GM19193 (cell line): ENCODE measurements around the gene CEP120.

Experiments
- POLR2A ChIP-seq: IDR thresholded peaks from 4 replicates; pipeline ENCODE4 v1.6.1; 2011; ENCODE audit not compliant: insufficient read depth, insufficient read length; ENCODE audit errors: extremely low read depth

The CEP120 gene

GRCh38 chr5:123423278-123424149 lies at the start of gene CEP120:
TSS of gene CEP120 (minus strand) at chr5:123423403. CDS start at chr5:123422998, 405 bp downstream.
- peak; percentile 94 for TF ChIP-seq POLR2A

- no peak for TF ChIP-seq POLR2A
Measured at GRCh38 chr5:123472150-123472924, 49.1 kb upstream of the CEP120 start.

GRCh38 chr5:123471385-123471784 lies 48.2 kb upstream of the CEP120 start:
- no peak for TF ChIP-seq POLR2A

- no peak for TF ChIP-seq POLR2A
Measured at GRCh38 chr5:123460296-123460729, 37.1 kb upstream of the CEP120 start.

DNA sequence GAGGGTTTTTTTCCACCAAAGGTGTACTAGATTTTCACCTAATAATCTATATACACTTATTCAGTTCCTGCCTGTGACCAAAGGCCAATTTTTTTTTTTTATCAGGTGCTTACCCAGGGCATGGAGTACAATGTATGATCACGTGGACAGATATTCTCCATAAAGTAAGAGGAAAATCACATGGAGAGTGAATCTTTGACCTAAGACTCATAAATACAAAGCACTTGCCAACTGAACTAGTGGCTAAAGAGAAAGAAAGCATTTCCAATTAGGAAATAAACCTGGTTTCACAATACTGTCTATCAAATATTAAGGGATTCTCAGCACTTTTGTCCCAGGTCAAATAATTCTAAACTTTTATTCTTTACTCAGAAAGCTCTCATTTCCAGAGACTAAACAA lies 33.0 kb upstream of the CEP120 start:
- no peak for TF ChIP-seq POLR2A

GRCh38 chr5:123455640-123456039 lies 32.4 kb upstream of the CEP120 start:
- no peak for TF ChIP-seq POLR2A

DNA sequence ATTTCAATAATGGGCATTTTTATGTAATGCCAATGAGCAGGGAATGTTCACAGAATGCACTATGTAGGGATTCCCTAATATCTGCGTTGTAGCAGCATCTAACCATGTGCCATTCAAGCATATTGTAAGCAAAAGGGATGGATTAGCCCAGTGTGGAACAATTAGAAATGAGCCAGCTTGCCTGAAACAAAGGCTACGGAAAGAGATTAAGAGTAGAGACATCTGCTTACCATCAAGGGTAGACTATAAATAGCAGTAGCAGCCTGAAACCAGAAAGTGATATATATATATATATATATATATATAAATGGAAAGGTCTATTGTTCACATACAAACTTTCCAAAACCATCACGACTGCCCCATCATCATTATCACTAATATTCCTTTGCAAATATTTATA lies 31.9 kb upstream of the CEP120 start:
- no peak for TF ChIP-seq POLR2A

DNA sequence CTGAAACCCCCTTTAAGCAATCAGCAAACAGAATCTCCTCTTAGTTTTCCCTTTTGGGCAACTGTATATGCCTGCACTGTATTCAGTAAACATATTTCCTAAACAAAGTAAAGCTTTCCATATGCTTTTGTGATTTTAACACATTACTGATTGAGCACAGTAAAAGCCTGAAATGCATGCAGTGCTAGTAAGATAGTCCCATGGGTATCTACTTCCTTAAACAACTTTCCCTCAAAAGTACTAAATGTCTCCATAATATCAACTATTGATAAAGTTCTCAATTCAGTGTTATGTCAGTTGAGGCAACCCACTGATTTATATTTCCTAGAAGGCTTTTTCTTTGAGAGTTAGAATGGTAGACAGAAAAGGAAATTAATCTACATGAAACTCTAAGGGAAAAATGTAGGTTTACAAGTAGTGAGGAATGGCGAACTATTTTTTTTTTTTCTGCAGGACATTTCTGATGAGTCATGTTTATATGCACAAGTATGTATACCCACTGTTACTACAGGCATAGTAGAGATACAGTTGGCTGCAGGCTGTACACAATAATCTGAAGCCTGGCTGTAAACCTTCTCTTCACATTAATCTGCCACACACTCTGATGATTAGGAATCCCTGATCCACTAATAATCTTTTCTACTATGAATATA lies 31.2 kb upstream of the CEP120 start:
- TF ChIP-seq POLR2A, result no peak

DNA sequence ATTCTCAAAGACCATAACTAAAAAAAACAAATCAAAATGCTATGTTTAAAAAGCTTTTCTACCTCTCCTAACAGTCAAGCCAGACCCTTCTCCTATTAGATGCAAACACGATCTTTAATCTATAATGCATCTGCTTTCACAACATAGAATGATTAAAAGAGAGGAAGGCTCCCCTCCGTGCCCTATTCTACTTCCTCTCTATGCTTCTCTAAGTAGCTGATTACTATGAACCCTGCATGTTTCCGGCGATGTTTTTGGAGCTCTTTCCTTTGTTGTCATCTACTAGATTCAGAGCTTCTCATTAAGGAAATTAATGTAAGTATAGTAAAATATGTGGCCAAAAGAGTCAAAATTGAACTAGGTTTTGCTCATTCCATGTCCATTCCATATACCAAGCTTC lies 29.2 kb upstream of the CEP120 start:
- no peak for TF ChIP-seq POLR2A

DNA sequence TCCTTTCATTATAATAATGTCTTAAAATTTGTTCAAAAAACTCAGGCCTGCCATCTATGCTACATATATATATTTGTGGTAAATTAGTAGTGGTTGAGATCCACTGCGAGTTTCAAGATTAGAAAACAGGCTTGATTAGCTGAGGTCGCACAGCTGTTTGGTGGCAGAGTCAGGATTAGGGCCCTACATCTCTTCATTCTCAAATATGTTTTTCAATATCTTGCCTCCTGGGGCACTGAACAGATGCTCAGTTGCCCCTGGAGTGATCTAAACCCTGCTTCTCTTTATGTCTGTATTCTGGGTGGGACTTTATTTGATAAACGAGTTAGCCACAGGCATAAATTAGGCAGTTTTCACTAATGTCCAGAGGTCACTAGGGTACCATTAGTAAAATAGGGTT lies 27.8 kb upstream of the CEP120 start:
- no peak for TF ChIP-seq POLR2A

GRCh38 chr5:123450640-123451039 lies 27.4 kb upstream of the CEP120 start:
- TF ChIP-seq POLR2A, result no peak

- TF ChIP-seq POLR2A, result no peak
Measured at GRCh38 chr5:123450114-123450513, 26.9 kb upstream of the CEP120 start.

DNA sequence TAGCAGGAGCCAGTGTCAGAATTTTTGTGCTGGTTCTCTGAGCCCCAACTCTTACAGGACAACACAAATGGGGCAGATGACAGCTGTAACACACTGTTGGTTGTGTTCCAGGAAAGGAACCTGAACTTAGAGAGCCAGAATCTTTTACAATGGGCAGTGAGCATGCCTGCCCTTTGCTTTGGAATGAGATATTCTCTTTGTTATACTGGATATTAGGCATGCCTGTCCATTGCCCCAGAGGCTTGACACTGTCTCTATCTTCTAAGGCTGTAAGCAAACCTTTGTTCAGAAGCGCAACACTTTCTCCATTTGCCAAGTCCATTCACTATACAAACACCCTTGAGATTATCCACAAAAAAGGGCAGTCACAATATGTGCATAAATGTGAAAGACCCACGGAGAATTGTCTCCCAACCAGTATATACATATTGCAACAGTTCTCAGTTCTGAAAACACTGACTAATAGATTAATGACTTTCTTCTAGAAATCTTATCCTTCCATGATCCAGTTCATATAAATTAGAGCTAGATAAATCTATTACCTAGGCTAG lies 26.3 kb upstream of the CEP120 start:
- TF ChIP-seq POLR2A, result no peak

GRCh38 chr5:123448743-123449142 lies 25.5 kb upstream of the CEP120 start:
- no peak for TF ChIP-seq POLR2A

- no peak for TF ChIP-seq POLR2A
Measured at GRCh38 chr5:123448017-123448617, 24.9 kb upstream of the CEP120 start.

GRCh38 chr5:123444016-123444415 lies 20.8 kb upstream of the CEP120 start:
- no peak for TF ChIP-seq POLR2A

DNA sequence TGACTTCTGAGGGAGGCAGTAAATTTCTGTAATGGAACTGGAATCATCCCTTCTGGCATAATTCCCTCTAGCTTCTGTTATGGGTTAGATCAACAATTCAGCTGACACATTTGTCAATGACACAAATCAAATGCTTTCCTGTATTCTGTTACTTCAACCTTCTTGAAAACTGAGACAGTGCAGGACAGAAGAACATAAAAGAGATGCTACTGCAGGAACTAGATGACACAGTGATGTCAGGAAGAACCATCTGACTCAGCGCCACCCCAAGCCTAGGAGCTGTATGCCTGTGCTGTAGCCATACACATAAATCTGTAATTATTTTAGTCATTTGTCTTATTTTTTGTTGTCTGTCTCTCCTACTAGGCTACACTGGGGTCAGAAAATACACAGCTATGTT lies 18.2 kb upstream of the CEP120 start:
- no peak for TF ChIP-seq POLR2A
